Gastroesophageal sphincter (tissue), 3 donors: ENCODE results near the gene HYCC2.

ENCODE experiments used
- CTCF ChIP-seq, 4 experiments: fragments of 200-600 bp in 2 of 4; fragments of 450-650 bp in 2 of 4; sonication (generic) in 1 of 4; IDR thresholded peaks; one replicate each; pipeline ENCODE4 v1.5.1; 2017 to 2019; ENCODE audit warnings: antibody characterized with exemption in 4 of 4, mild to moderate bottlenecking in 2 of 4, moderate library complexity in 2 of 4
- EP300 ChIP-seq: sonication (generic); formaldehyde crosslinking; IDR thresholded peaks from one replicate; pipeline ENCODE4 v1.6.1; 2017; ENCODE audit warnings: antibody characterized with exemption, mild to moderate bottlenecking
- POLR2A ChIP-seq, 2 donors: fragments of 450-650 bp; IDR thresholded peaks; one replicate each; pipeline ENCODE4 v1.6.1; 2017; ENCODE audit warnings: antibody characterized with exemption in 2 of 2, mild to moderate bottlenecking in 2 of 2, moderate library complexity in 1 of 2
- POLR2AphosphoS5 ChIP-seq: sonication (generic); formaldehyde crosslinking; IDR thresholded peaks from one replicate; pipeline ENCODE4 v1.6.1; 2017; ENCODE audit warnings: antibody characterized with exemption

- TF ChIP-seq POLR2AphosphoS5: no peak
- TF ChIP-seq CTCF (IDR thresholded peaks at IDR 0.05): no peak
- no peak for TF ChIP-seq POLR2A (IDR thresholded peaks at IDR 0.05)
- no peak for TF ChIP-seq EP300
These were observed 49.6 kb downstream of the HYCC2 start for GRCh38 chr2:201021914-201022313.
